Fibroblast of villous mesenchyme (primary cell): ENCODE data around the gene GGT5. TPM values are rescaled to one million over a fixed set of nuclear protein-coding genes. Genes with fewer than 3 reads are reported as not detected.

Experiments used
- DNase-seq: peaks from one replicate; pipeline ENCODE4 v3.0.0-alpha.2; 2010; ENCODE audit warnings: low read depth
- H3K4me3 ChIP-seq: 2 replicates; pipeline ENCODE4 v1.5.1; 2011; ENCODE audit warnings: low read depth, mild to moderate bottlenecking, low read length
- total RNA-seq: library from RNA; depleted of rRNA; stranded (reverse); fragments of >200 nt; gene quantifications from 2 replicates; pipeline ENCODE4 v1.2.3, GENCODE V29; 2012
- TF ChIP-seq, protein P1 (sequence below): IDR thresholded peaks from 2 replicates; pipeline ENCODE4 v1.5.1; 2012; ENCODE audit warnings: low read depth, mild to moderate bottlenecking, low read length; ENCODE audit not compliant: insufficient read depth

Gene GGT5
- total RNA-seq, 1 donor = 2.2 TPM

DNA sequence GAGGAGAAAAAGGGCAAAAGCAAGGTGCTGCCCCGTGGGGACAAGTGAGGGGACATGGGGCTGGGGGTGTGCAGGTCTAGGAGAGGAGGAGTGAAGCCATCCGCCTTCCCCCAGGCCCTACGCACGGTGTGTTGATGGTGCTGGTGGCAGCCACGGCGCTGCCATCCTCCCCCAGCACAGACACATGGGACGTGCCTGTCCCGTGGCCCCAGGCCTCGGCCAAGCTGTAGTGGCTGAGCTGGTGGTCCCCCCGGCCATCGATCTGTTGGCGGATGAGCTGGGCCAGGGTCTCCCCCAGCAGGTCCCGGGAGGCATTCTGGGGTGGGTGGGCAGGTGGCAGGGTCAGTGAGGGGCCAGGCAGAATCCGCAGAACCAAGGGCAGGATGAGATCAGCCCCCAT lies 18.9 kb downstream of the GGT5 start:
- no peak overlapping the region for H3K4me3 ChIP-seq
- DNase-seq = no peak
- TF ChIP-seq, protein P1, sequence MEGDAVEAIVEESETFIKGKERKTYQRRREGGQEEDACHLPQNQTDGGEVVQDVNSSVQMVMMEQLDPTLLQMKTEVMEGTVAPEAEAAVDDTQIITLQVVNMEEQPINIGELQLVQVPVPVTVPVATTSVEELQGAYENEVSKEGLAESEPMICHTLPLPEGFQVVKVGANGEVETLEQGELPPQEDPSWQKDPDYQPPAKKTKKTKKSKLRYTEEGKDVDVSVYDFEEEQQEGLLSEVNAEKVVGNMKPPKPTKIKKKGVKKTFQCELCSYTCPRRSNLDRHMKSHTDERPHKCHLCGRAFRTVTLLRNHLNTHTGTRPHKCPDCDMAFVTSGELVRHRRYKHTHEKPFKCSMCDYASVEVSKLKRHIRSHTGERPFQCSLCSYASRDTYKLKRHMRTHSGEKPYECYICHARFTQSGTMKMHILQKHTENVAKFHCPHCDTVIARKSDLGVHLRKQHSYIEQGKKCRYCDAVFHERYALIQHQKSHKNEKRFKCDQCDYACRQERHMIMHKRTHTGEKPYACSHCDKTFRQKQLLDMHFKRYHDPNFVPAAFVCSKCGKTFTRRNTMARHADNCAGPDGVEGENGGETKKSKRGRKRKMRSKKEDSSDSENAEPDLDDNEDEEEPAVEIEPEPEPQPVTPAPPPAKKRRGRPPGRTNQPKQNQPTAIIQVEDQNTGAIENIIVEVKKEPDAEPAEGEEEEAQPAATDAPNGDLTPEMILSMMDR = no peak

DNA sequence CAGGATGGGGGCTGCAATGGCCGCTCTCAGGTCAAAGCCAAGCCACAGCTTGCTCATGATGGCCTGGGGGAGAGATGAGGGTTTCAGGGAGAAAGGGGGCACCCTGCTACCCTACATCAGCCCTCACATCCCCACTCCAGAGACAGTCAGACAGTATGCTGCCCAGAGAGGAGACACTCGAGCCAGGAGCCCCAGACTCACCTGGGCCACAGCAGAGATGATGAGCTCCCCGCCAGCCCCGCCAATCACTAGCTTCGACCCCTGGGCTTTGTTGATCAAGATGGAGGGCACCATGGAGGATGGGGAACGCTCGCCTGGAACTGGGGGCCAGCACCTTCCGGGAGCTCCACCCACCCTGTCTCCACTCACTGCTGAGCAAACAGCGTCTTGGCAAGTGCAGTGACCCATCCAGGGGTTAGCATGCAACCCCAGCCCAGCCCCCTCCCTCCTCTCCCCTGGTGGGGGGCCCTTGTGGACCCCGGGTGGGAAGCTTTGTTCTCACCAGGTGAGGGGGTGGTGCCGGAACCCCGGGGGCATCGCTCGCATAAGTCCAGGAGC lies 19.8 kb downstream of the GGT5 start:
- TF ChIP-seq, protein P1 = no peak
- H3K4me3 ChIP-seq = no peak overlapping the region
- DNase-seq = no peak

DNA sequence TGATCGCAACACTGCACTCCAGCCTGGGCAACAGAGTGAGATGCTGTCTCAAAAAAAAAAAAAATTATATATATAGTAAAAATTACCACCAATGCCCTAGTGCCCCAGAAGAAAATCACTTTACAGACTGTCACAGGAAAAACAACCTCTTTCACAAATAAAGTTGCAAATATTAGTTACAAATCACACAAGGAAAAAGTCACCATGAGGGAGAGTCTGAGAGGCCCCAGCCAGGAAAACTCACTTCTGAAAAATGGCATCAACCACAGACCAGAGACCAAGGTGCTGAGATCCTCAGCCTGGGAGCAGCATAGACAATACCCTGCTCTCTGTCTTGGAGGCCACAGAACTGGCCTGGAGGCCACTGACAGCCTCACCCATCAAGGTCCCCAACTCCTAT lies 20.4 kb downstream of the GGT5 start:
- H3K4me3 ChIP-seq = no peak overlapping the region
- no peak for DNase-seq
- TF ChIP-seq, protein P1 = no peak

DNA sequence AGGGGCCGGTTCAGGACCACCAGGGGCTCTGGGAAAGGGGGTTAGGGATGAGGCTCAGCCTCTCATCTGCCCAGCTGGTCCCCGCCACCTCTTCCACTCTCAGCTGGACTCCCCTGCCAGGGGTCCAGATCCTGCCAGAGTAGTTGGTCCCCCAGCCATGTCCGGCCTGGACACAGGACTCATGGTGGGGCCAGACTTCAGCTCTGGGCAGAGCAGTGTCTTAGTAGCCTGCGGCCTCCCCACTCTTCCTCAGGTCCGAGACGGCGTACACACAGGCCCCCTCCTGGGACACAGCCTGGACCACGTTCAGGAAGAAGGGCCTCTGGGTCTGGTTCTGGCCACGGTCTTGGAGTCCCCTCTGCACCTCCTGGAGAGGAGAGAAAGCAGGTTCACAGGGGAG lies 25.1 kb downstream of the GGT5 start:
- H3K4me3 ChIP-seq = no peak overlapping the region
- no peak for DNase-seq
- TF ChIP-seq, protein P1 = no peak

DNA sequence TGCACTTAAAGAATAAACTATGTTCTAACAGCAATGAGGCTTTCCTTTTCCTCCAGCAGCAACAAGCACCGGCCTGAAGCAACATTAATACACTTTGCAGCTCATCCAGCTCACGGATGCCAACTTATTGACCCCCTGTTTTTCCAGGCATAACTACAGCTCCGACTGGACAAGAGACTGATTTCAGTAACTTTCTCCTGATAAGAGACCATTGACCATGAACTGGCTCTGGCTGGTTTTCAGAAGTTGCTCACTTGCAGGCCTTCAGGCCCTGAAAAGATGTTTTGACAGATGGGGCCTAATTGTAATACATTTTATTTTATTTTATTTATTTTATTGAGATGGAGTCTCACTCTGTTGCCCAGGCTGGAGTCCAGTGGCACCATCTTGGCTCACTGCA lies 27.5 kb downstream of the GGT5 start:
- TF ChIP-seq, protein P1 = no peak
- no peak for DNase-seq
- no peak overlapping the region for H3K4me3 ChIP-seq

DNA sequence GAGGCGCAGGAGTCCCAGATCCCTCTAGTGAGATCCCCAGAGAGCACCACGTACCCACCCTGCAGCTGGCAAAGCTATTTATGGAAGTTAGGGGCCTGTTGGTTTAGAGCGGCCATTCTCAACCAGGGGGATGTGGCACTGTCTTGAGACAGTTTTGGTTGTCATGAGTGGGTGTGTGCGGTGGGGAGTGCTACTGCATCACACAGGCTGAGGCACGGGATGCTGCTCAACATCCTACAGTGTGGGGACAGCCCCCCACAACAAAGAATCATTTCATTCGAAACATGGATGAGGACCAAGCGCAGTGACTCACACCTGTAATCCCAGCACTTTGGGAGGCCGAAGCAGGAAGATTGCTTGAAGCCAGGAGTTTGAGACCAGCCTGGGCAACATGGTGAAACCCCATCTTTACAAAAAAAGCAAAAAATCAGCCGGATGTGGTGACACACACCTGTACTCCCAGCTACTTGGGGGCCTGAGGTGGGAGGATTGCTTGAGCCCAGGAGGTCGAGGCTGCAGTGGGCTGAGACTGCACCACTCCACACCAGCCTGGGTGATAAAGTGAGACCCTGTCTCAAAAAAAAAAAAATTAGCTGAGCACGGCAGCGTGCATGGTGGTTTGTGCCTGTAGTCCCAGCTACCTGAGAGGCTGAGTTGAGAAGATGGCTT lies 28.2 kb downstream of the GGT5 start:
- TF ChIP-seq, protein P1 = no peak
- no peak for DNase-seq
- H3K4me3 ChIP-seq = no peak overlapping the region
